WTC11 (cell line): ENCODE results near the gene SPDYC. TPM values are rescaled to one million over a fixed set of nuclear protein-coding genes. Genes with fewer than 3 reads are reported as not detected.

ENCODE experiments used
- ATAC-seq: fragments of 200-7000 bp; cut with Tn5 transposase; 2 replicates; pipeline ENCODE4 v1.10.0; 2021; ENCODE audit warnings: mild to moderate bottlenecking, moderate library complexity
- CTCF ChIA-PET: fragments of 300-600 bp; sonication (Branson Sonifier 250); formaldehyde crosslinking; loops from one replicate; lab custom pipeline; 2021; ENCODE audit warnings: antibody characterized with exemption; lab: Charles Lee
- POLR2A ChIA-PET: fragments of 350-600 bp; sonication (Branson Sonifier 250); formaldehyde crosslinking; loops from one replicate; lab custom pipeline; 2021; ENCODE audit warnings: antibody characterized with exemption; lab: Charles Lee
- DNase-seq: peaks from one replicate; pipeline ENCODE4 v3.0.0; 2021; ENCODE audit warnings: low spot score
- H3K27ac Mint-ChIP-seq: 2 replicates; pipeline ENCODE4 v1.8.0; 2021; ENCODE audit warnings: mixed read lengths
- H3K27me3 Mint-ChIP-seq: 2 replicates; pipeline ENCODE4 v1.8.0; 2021; ENCODE audit warnings: low read depth, mild to moderate bottlenecking, moderate library complexity, mixed read lengths
- H3K36me3 Mint-ChIP-seq: 2 replicates; pipeline ENCODE4 v1.8.0; 2021; ENCODE audit warnings: mixed read lengths
- H3K4me1 Mint-ChIP-seq: 2 replicates; pipeline ENCODE4 v1.8.0; 2022; ENCODE audit warnings: mixed read lengths
- H3K4me3 Mint-ChIP-seq: 2 replicates; pipeline ENCODE4 v1.8.0; 2021; ENCODE audit warnings: mild to moderate bottlenecking, moderate library complexity, mixed read lengths
- H3K9me3 Mint-ChIP-seq: 2 replicates; pipeline ENCODE4 v1.8.0; 2021; ENCODE audit warnings: mixed read lengths
- ATF1 ChIP-seq: sonication (generic); formaldehyde crosslinking; IDR thresholded peaks from 2 replicates; pipeline ENCODE4 v1.8.1; 2023; ENCODE audit warnings: mild to moderate bottlenecking, moderate library complexity, missing genetic modification reagents
- CREM ChIP-seq: sonication (generic); formaldehyde crosslinking; IDR thresholded peaks from 2 replicates; pipeline ENCODE4 v1.8.1; 2022; ENCODE audit warnings: mild to moderate bottlenecking, missing genetic modification reagents, moderate library complexity
- CTCF ChIP-seq: fragments of 200-600 bp; IDR thresholded peaks from 2 replicates; pipeline ENCODE4 v1.8.0; 2022; ENCODE audit warnings: antibody characterized with exemption
- FOXP4 ChIP-seq: sonication (generic); formaldehyde crosslinking; IDR thresholded peaks from 2 replicates; pipeline ENCODE4 v1.8.0; 2022; ENCODE audit warnings: mild to moderate bottlenecking, missing genetic modification reagents
- IRF1 ChIP-seq: sonication (generic); formaldehyde crosslinking; IDR thresholded peaks from 2 replicates; pipeline ENCODE4 v1.8.0; 2023; ENCODE audit warnings: missing genetic modification reagents
- IRF2 ChIP-seq: sonication (generic); formaldehyde crosslinking; IDR thresholded peaks from 2 replicates; pipeline ENCODE4 v1.8.0; 2022; ENCODE audit warnings: low read depth, missing genetic modification reagents, borderline replicate concordance
- MAX ChIP-seq: sonication (generic); formaldehyde crosslinking; IDR thresholded peaks from 2 replicates; pipeline ENCODE4 v1.8.0; 2022; ENCODE audit warnings: mild to moderate bottlenecking, missing genetic modification reagents
- RORB ChIP-seq: fragments of 250-450 bp; sonication (Bioruptor Pico); IDR thresholded peaks from 2 replicates; pipeline ENCODE4 v1.9.0; 2021; ENCODE audit warnings: mild to moderate bottlenecking
- SOX15 ChIP-seq: fragments of 250-450 bp; sonication (Bioruptor Pico); IDR thresholded peaks from 2 replicates; pipeline ENCODE4 v1.9.0; 2021; ENCODE audit warnings: mild to moderate bottlenecking
- ZBTB21 ChIP-seq: sonication (generic); formaldehyde crosslinking; IDR thresholded peaks from 2 replicates; pipeline ENCODE4 v1.8.1; 2023; ENCODE audit warnings: mild to moderate bottlenecking, missing genetic modification reagents, borderline replicate concordance
- ZBTB43 ChIP-seq: sonication (generic); formaldehyde crosslinking; IDR thresholded peaks from 2 replicates; pipeline ENCODE4 v1.8.1; 2023; ENCODE audit warnings: mild to moderate bottlenecking, missing genetic modification reagents
- ZNF263 ChIP-seq: sonication (generic); formaldehyde crosslinking; IDR thresholded peaks from 2 replicates; pipeline ENCODE4 v1.8.1; 2022; ENCODE audit warnings: low read depth, mild to moderate bottlenecking, moderate library complexity, missing genetic modification reagents
- ZNF425 ChIP-seq: fragments of 250-450 bp; sonication (Bioruptor Pico); conservative IDR thresholded peaks from 2 replicates; pipeline ENCODE4 v1.9.0; 2021; ENCODE audit warnings: mild to moderate bottlenecking
- ZNF512 ChIP-seq: sonication (generic); formaldehyde crosslinking; IDR thresholded peaks from 2 replicates; pipeline ENCODE4 v1.8.1; 2022; ENCODE audit warnings: missing genetic modification reagents, borderline replicate concordance
- total RNA-seq: library from RNA; stranded (reverse); gene quantifications from 3 replicates; pipeline ENCODE4 v1.2.3, GENCODE V29; 2021

Gene SPDYC
- total RNA-seq, 1 experiment from 2014 or later: 0.35 TPM

GRCh38 chr11:65136515-65137096, 33.4 kb upstream of the SPDYC start (continued):
- TF ChIP-seq ZNF512 (CRISPR knock-in tag) (no peak), IRF1 (CRISPR knock-in tag) (no peak), MAX (CRISPR knock-in tag) (no peak), CTCF (no peak)

- H3K36me3 Mint-ChIP-seq: no peaks in the 10 kb centered on the region
- H3K9me3 Mint-ChIP-seq: peaks cover 10% of the 10 kb centered on the region
- no peak overlapping the region for H3K27ac Mint-ChIP-seq
- no peak for ATAC-seq
- POLR2A ChIA-PET: no interaction called here
- H3K4me3 Mint-ChIP-seq: no peak overlapping the region
- TF ChIP-seq ZBTB21 (CRISPR knock-in tag): no peak
- no peak for TF ChIP-seq ZNF263 (CRISPR knock-in tag)
- no peak for TF ChIP-seq FOXP4 (CRISPR knock-in tag)
- no peak for TF ChIP-seq ZNF425 (CRISPR knock-in tag)
- no peak for TF ChIP-seq ZBTB43 (CRISPR knock-in tag)
- no peak for TF ChIP-seq IRF2
- no peak for TF ChIP-seq CREM (CRISPR knock-in tag)
- no peak for TF ChIP-seq ATF1 (CRISPR knock-in tag)
- no peak for TF ChIP-seq RORB (CRISPR knock-in tag)
- TF ChIP-seq SOX15 (CRISPR knock-in tag): no peak
- no peaks in the 10 kb centered on the region for H3K4me1 Mint-ChIP-seq
- CTCF ChIA-PET: no interaction called here
- DNase-seq: no peak
- peaks cover 16% of the 10 kb centered on the region for H3K27me3 Mint-ChIP-seq
Measured at GRCh38 chr11:65141896-65142494, 28.0 kb upstream of the SPDYC start.
